Loucy (cell line): ENCODE measurements around the gene NEDD4.
"Not testable (repeated sequence)": the region's sequence is repeated elsewhere in the genome, so short reads cannot be mapped to it uniquely, and the experiment has no call there.

Experiments
- H2AFZ ChIP-seq: fragments of 200-600 bp; sonication (generic); 2 replicates; pipeline ENCODE4 v1.6.0; 2016; ENCODE audit warnings: antibody characterized with exemption, mild to moderate bottlenecking, low read length, moderate library complexity
- H3F3A ChIP-seq: fragments of 200-600 bp; 2 replicates; pipeline ENCODE4 v1.6.0; 2016; ENCODE audit warnings: antibody characterized with exemption, low read depth, mild to moderate bottlenecking
- H3K27me3 ChIP-seq: fragments of 200-600 bp; sonication (generic); 2 replicates; pipeline ENCODE4 v1.6.1; 2014; ENCODE audit warnings: low read length, mild to moderate bottlenecking; ENCODE audit not compliant: insufficient read depth, poor library complexity, severe bottlenecking
- H3K36me3 ChIP-seq: fragments of 200-600 bp; sonication (generic); 2 replicates; pipeline ENCODE4 v1.6.1; 2016; ENCODE audit warnings: low read length; ENCODE audit not compliant: insufficient read depth
- H3K4me1 ChIP-seq: fragments of 200-600 bp; sonication (generic); 2 replicates; pipeline ENCODE4 v1.5.1; 2014; ENCODE audit warnings: low read length, mild to moderate bottlenecking; ENCODE audit not compliant: insufficient read depth, poor library complexity, severe bottlenecking
- H3K4me2 ChIP-seq: fragments of 200-600 bp; sonication (generic); 2 replicates; pipeline ENCODE4 v1.6.0; 2014; ENCODE audit warnings: antibody characterized with exemption, low read length, low read depth, mild to moderate bottlenecking; ENCODE audit not compliant: poor library complexity, severe bottlenecking
- H3K4me3 ChIP-seq: fragments of 200-600 bp; sonication (generic); 2 replicates; pipeline ENCODE4 v1.5.1; 2014; ENCODE audit warnings: low read length, mild to moderate bottlenecking, mixed read lengths; ENCODE audit not compliant: poor library complexity, severe bottlenecking
- H3K79me2 ChIP-seq: fragments of 200-600 bp; sonication (generic); 2 replicates; pipeline ENCODE4 v1.6.1; 2014; ENCODE audit warnings: low read length; ENCODE audit not compliant: insufficient read depth
- H3K9ac ChIP-seq: fragments of 200-600 bp; sonication (generic); 2 replicates; pipeline ENCODE4 v1.6.0; 2014; ENCODE audit warnings: mild to moderate bottlenecking, low read depth, low read length, moderate library complexity; ENCODE audit not compliant: poor library complexity, severe bottlenecking
- H3K9me2 ChIP-seq: fragments of 200-600 bp; sonication (generic); replicated peaks from 2 replicates; pipeline ENCODE4 v1.6.1; 2016; ENCODE audit warnings: low read depth, low read length, mixed read lengths
- H3K9me3 ChIP-seq: fragments of 200-600 bp; sonication (generic); 2 replicates; pipeline ENCODE4 v1.6.1; 2014; ENCODE audit warnings: mild to moderate bottlenecking, antibody characterized with exemption, low read length, low read depth; ENCODE audit not compliant: insufficient read depth
- H4K20me1 ChIP-seq: fragments of 200-600 bp; sonication (generic); 2 replicates; pipeline ENCODE4 v1.6.0; 2014; ENCODE audit warnings: antibody characterized with exemption, low read length, mild to moderate bottlenecking; ENCODE audit not compliant: insufficient read depth, poor library complexity, severe bottlenecking
- EZH2phosphoT487 ChIP-seq: fragments of 200-600 bp; IDR thresholded peaks from 2 replicates; pipeline ENCODE4 v1.6.1; 2018; ENCODE audit warnings: antibody characterized with exemption, mild to moderate bottlenecking, moderate library complexity, borderline replicate concordance
- TF ChIP-seq, protein P1 (sequence below): fragments of 200-600 bp; sonication (generic); conservative IDR thresholded peaks from 2 replicates; pipeline ENCODE4 v1.5.1; 2014; ENCODE audit warnings: mild to moderate bottlenecking, antibody characterized with exemption, low read length

The NEDD4 gene

DNA sequence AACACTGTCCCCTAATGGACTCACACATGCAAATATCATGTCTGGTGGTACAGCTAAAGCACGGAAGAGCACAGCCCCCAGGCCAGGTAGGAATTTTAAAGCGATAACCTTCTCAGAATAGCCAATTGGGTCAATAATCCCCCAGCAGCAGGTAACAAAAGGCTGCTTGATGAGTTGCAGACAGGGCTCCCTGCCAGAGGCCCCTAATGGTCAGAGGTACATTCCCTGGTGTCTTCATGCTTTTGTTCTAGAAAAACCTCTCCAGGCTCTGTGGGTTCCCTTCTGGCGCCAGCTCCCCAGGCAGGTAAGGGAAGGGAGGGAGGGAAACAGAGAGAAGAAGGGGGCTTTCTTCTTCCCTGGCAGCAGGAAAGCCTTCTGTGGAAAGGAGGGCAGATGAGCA lies 207.1 kb downstream of the NEDD4 start:
- H3F3A ChIP-seq: no peaks in the 10 kb centered on the region
- H3K9me3 ChIP-seq: no peaks in the 10 kb centered on the region
- no peaks in the 10 kb centered on the region for H3K4me1 ChIP-seq
- no peaks in the 10 kb centered on the region for H3K79me2 ChIP-seq
- H3K9ac ChIP-seq: no peak overlapping the region
- no peak overlapping the region for H3K4me2 ChIP-seq
- no peak overlapping the region for H3K4me3 ChIP-seq
- no peaks in the 10 kb centered on the region for H4K20me1 ChIP-seq
- no peak overlapping the region for H2AFZ ChIP-seq
- TF ChIP-seq EZH2phosphoT487: no peak
- TF ChIP-seq, protein P1, sequence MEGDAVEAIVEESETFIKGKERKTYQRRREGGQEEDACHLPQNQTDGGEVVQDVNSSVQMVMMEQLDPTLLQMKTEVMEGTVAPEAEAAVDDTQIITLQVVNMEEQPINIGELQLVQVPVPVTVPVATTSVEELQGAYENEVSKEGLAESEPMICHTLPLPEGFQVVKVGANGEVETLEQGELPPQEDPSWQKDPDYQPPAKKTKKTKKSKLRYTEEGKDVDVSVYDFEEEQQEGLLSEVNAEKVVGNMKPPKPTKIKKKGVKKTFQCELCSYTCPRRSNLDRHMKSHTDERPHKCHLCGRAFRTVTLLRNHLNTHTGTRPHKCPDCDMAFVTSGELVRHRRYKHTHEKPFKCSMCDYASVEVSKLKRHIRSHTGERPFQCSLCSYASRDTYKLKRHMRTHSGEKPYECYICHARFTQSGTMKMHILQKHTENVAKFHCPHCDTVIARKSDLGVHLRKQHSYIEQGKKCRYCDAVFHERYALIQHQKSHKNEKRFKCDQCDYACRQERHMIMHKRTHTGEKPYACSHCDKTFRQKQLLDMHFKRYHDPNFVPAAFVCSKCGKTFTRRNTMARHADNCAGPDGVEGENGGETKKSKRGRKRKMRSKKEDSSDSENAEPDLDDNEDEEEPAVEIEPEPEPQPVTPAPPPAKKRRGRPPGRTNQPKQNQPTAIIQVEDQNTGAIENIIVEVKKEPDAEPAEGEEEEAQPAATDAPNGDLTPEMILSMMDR: no peak
- no peaks in the 10 kb centered on the region for H3K36me3 ChIP-seq
- H3K9me2 ChIP-seq: no peaks in the 10 kb centered on the region
- no peaks in the 10 kb centered on the region for H3K27me3 ChIP-seq

DNA sequence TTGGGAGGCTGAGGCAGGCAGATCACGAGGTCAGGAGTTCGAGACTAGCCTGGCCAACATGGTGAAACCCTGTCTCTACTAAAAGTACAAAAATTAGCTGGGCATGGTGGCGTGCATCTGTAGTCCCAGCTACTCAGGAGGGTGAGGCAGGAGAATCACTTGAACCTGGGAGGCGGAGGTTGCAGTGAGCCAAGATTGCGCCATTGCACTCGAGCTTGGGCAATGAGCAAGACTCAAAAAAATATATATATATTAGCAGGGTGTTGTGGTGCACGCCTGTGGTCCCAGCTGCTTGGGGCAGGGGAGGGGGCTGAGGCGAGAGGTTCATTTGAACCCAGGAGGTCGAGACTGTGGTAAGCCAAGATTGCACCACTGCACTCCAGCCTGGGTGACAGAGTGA lies 207.8 kb downstream of the NEDD4 start:
- not testable (repeated sequence) for H3K79me2 ChIP-seq, H3K36me3 ChIP-seq, H3F3A ChIP-seq, H2AFZ ChIP-seq, H3K4me3 ChIP-seq, H3K27me3 ChIP-seq, H3K4me2 ChIP-seq, H3K4me1 ChIP-seq, H3K9me2 ChIP-seq, H3K9ac ChIP-seq, H3K9me3 ChIP-seq, H4K20me1 ChIP-seq

DNA sequence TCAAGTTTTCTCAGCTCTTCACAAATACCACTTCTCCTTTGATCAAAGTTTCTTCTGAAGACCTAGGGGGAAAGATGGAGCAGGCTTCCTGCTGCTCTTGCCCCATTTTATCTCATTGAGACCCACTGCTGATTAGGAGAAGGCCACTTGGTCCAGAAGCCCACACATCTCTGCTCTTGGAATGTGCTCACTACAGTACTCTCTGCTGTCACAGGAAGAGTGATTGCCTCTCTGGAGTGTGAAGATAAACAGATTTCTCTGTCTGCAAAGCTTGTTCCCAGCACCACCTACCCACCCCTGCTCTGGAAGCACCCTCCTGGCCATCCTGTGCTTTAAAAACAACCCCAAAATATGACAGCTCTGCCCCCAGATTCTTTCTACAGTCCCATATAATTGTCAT lies 209.1 kb downstream of the NEDD4 start:
- H3F3A ChIP-seq: no peaks in the 10 kb centered on the region
- no peak overlapping the region for H3K4me3 ChIP-seq
- H3K4me2 ChIP-seq: no peak overlapping the region
- no peaks in the 10 kb centered on the region for H3K9me2 ChIP-seq
- no peak for TF ChIP-seq EZH2phosphoT487
- TF ChIP-seq, protein P1: no peak
- no peaks in the 10 kb centered on the region for H3K36me3 ChIP-seq
- H3K9me3 ChIP-seq: no peaks in the 10 kb centered on the region
- no peaks in the 10 kb centered on the region for H4K20me1 ChIP-seq
- H3K4me1 ChIP-seq: no peaks in the 10 kb centered on the region
- no peak overlapping the region for H3K9ac ChIP-seq
- H3K79me2 ChIP-seq: no peaks in the 10 kb centered on the region
- H2AFZ ChIP-seq: no peak overlapping the region
- no peaks in the 10 kb centered on the region for H3K27me3 ChIP-seq

DNA sequence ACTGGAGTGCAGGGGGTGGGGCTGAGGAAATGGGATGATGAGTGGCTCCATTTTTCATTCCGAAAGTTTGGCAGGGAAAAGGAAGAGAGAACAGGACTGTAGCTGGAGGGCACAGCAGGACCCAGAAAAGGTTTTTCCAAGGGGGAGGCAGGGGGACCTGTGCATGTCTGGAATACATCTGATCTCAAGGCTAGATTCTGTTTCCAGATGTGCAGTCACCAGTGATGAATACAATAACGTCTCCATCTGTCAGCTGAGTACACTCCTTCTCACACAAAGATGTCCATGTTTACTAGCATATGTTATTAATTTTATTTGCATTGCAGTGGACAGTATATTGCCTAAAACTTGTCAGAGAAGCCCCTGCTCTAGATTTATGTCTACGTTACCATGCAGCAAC lies 210.5 kb downstream of the NEDD4 start:
- H2AFZ ChIP-seq: no peak overlapping the region
- no peaks in the 10 kb centered on the region for H3K79me2 ChIP-seq
- H4K20me1 ChIP-seq: no peaks in the 10 kb centered on the region
- H3K9me3 ChIP-seq: no peaks in the 10 kb centered on the region
- H3K36me3 ChIP-seq: no peaks in the 10 kb centered on the region
- H3K9me2 ChIP-seq: no peaks in the 10 kb centered on the region
- H3K4me1 ChIP-seq: no peaks in the 10 kb centered on the region
- H3K4me2 ChIP-seq: no peak overlapping the region
- H3K27me3 ChIP-seq: no peaks in the 10 kb centered on the region
- no peak overlapping the region for H3K4me3 ChIP-seq
- no peaks in the 10 kb centered on the region for H3F3A ChIP-seq
- no peak for TF ChIP-seq EZH2phosphoT487
- TF ChIP-seq, protein P1: no peak
- no peak overlapping the region for H3K9ac ChIP-seq
